ENCODE measurements around the gene LANCL2.

DNA sequence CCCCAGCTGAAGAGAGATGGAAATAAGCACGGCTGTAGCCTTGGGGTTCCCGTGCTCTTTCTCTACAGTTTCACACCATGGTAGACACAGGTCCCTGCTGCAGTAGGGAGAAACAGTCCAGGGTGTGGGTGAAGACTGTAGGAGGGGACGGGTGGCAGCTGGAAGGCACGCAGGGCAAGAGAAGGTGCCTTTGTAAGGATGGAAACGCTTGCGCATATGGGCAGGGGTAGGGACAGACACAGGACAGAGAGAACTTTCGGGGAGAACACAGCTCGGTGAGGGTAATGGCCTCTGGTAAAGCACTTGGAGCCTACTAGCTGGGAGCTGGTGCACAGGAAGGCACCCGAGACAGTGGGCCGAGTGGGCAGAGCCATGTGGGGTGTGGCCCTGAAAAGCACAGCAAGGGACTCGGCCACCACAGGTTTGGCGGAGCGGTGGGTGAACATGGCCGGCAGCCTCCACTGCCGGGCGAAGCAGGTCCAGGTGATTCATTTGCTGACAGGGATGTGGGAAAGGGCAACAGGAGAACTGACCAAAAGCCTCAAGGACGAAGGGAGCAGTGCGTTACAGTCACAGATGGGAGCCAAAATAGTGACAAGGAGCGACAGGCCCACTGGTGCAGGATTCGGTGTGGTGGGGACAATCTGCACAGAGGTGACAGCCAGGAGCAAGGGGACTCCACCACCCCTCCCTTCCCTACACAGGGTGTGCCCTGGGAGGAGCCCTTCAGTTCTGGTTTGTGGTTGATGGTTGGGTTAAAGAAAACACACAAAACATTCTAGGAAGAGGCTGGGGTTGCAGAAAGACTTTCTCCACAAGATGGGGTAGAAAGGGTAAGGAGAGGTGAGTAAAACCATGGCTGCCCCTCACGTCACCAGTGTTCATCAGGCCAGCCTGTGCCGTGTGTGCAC is 110.1 kb downstream of the LANCL2 start:
- TF ChIP-seq, protein P1, sequence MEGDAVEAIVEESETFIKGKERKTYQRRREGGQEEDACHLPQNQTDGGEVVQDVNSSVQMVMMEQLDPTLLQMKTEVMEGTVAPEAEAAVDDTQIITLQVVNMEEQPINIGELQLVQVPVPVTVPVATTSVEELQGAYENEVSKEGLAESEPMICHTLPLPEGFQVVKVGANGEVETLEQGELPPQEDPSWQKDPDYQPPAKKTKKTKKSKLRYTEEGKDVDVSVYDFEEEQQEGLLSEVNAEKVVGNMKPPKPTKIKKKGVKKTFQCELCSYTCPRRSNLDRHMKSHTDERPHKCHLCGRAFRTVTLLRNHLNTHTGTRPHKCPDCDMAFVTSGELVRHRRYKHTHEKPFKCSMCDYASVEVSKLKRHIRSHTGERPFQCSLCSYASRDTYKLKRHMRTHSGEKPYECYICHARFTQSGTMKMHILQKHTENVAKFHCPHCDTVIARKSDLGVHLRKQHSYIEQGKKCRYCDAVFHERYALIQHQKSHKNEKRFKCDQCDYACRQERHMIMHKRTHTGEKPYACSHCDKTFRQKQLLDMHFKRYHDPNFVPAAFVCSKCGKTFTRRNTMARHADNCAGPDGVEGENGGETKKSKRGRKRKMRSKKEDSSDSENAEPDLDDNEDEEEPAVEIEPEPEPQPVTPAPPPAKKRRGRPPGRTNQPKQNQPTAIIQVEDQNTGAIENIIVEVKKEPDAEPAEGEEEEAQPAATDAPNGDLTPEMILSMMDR (IDR thresholded peaks at IDR 0.05 in 2 of 3, conservative IDR thresholded peaks at IDR 0.05 in 1 of 3; ENCODE audit: borderline replicate concordance in 1 of 3, insufficient read depth in 1 of 3, low read depth in 2 of 3, low read length in 2 of 3), result no peak
- TF ChIP-seq CEBPB (IDR thresholded peaks at IDR 0.05; ENCODE audit: low read depth), result no peak
- no peak for TF ChIP-seq POLR2A (IDR thresholded peaks at IDR 0.05; ENCODE audit: borderline replicate concordance, extremely low read depth, insufficient read depth, insufficient read length)
- TF ChIP-seq, protein P2, sequence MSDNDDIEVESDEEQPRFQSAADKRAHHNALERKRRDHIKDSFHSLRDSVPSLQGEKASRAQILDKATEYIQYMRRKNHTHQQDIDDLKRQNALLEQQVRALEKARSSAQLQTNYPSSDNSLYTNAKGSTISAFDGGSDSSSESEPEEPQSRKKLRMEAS (IDR thresholded peaks at IDR 0.05), result no peak
- TF ChIP-seq RAD21 (IDR thresholded peaks at IDR 0.05; ENCODE audit: low read depth), result no peak
- TF ChIP-seq EZH2 (IDR thresholded peaks at IDR 0.05), result no peak
- no peak for TF ChIP-seq YY1 (IDR thresholded peaks at IDR 0.05; ENCODE audit: extremely low read depth, insufficient replicate concordance, low read depth, low read length)
- no peak for TF ChIP-seq SRF (IDR thresholded peaks at IDR 0.05; ENCODE audit: low read depth)
- no peak for TF ChIP-seq POLR2AphosphoS5 (IDR thresholded peaks at IDR 0.05; ENCODE audit: low read depth, low read length)
- TF ChIP-seq, protein P3, sequence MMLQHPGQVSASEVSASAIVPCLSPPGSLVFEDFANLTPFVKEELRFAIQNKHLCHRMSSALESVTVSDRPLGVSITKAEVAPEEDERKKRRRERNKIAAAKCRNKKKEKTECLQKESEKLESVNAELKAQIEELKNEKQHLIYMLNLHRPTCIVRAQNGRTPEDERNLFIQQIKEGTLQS (IDR thresholded peaks at IDR 0.05), result no peak

Measured in HCT116 (cell line).